ENCODE data around the gene POMGNT2. TPM values are rescaled to one million over a fixed set of nuclear protein-coding genes. Genes with fewer than 3 reads are reported as not detected.

The POMGNT2 gene
- total RNA-seq, 1 experiment from 2014 or later = 16.1 TPM

DNA sequence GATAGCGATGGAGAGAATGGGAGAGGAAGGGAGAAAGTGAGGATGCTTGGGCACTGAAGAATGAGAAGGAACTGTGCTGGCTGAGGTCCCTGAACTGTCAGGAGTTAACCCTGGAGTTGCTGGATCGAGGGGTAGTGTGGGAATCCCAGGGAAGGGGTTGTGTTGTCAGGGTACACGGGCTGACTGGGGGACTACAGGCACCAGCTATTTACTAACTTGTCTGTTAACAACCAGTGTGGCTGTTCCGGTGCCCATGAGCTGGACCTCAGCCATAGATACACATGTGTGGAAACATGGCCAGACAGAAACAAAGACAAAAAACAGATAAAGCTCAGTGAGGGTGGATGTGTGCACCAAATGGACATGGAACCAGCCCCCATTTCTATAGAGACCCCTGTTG lies 71.7 kb downstream of the POMGNT2 start:
- in situ Hi-C loops (cut with HindIII; ENCODE audit: low pct_unique_long_range_greater_than_20kb, low sequenced_read_pairs) = no loop called here
- DNase-seq (ENCODE audit: low read depth, low spot score) = no peak

DNA sequence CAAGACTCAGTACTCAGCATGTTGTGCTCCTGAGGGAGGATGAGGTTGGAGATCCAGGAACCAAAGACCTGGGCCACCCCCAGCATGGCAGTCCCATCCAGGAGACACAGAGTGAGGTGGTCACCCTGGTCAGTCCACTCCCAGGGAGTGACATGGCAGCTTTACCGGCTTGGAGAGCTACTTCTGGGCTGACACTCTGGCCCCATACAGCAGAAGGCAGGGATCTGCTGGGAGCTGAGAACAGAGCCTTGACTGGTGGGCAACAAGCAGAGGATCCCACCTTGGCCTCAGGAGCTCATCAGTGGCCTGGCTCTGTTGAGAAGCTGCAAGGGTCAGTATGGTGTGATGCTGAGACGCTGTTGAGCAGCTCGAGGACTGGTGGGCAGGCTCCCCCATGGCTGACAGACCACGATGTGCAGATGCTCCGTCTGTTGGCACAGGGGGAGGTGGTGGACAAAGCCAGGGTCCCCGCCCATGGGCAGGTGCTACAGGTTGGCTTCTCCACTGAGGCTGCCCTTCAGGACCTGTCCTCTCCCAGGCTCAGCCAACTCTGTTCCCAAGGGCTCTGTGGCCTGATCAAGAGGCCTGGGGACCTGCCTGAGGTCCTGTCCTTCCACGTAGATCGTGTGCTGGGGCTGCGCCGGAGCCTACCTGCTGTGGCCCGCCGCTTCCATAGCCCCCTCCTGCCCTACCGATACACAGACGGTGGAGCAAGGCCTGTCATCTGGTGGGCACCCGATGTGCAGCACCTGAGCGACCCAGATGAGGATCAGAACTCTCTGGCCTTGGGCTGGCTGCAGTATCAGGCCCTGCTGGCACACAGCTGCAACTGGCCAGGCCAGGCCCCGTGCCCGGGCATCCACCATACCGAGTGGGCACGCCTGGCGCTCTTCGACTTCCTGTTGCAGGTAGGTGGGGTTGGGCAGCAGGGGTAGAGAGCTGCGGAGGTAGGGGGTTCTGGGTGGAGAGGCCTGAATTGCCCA lies 72.9 kb downstream of the POMGNT2 start:
- DNase-seq (ENCODE audit: low read depth, low spot score) = no peak
- in situ Hi-C loops (cut with HindIII; ENCODE audit: low pct_unique_long_range_greater_than_20kb, low sequenced_read_pairs) = no loop called here

DNA sequence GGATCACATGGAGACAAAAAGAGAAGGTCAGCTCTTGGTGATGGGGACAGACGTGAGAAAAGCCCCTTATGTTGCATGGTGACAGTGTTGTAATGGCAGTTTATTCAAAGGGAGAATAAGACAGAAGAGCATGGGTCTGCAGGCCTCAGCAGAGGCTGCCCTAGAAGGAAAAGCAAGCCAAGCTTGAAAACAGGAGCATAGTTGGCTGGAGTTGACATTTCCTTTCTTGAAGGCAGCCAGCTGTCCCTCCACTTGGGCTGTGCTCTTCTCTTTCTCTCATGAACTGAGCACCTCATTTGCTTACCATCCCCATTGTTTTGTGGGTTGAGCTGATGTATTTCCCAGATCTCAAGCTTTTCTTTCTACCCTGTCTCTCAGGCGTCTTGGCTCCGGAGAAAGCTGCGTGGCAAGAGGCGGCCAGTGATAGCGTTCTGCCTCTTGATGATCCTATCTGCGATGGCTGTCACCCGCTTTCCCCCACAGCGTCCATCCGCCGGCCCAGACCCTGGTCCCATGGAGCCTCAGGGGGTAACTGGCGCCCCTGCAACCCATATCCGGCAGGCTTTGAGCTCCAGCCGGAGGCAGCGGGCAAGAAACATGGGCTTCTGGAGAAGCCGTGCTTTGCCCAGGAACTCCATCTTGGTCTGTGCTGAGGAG lies 73.9 kb downstream of the POMGNT2 start:
- in situ Hi-C loops (cut with HindIII; ENCODE audit: low pct_unique_long_range_greater_than_20kb, low sequenced_read_pairs) = no loop called here

DNA sequence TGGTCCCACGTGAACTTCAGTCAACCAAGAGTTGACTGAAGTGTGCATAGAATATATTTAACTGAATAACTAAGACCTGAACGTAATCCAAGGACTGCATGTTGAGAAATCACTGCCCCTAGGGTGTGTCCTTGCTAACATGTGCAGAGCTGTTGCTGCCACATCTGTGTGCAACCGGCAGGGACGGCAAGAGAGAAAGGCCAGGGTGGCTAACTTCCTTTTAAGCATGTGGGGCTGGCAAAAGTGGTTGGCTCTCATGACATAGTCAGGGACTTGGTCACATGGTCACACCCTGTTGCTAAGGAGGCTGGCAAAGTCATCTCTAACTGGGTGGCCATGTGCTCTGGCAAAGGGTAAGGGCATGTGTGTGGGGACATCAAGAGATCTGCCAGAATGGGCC lies 74.4 kb downstream of the POMGNT2 start:
- no peak for DNase-seq (ENCODE audit: low read depth, low spot score)
- in situ Hi-C loops (cut with HindIII; ENCODE audit: low pct_unique_long_range_greater_than_20kb, low sequenced_read_pairs) = no loop called here

More for the DNA sequence above, 73.9 kb downstream of the POMGNT2 start:
- DNase-seq (ENCODE audit: low read depth, low spot score) = no peak

DNA sequence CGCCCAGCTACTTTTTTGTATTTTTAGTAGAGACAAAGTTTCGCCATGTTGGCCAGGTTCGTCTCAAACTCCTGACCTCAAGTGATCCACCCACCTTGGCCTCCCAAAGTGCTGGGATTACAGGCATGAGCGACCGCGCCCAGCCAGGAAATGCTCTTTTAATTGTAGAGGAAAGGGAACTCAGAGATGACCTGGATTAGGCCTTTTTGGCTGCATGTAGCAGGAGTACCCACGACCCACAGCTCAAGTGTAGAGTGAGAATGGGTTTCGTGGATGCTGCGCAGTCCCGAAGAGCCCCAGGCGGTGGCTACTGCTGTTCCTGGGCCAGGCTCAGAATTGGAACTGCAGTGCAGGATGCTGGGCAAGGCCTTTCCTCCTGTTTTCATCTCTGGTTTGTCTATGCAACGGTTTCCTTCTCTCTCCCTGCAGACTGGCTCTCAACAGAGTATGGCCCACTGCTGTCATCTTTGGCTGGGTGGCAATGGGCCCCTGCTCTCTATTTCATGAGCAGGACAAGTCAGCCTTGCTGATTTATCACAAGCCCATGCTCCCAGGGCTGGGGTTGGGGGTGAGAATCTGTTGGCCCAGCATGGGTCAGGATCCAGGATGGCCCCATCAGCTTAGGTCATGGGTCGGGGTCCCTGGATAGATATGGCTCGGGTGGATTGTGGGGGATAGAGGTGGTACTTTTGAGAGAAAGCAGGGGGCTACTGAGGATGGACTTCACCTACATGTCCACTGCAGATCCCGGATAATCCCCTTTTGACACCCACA lies 75.5 kb downstream of the POMGNT2 start:
- in situ Hi-C loops (cut with HindIII; ENCODE audit: low pct_unique_long_range_greater_than_20kb, low sequenced_read_pairs) = no loop called here
- no peak for DNase-seq (ENCODE audit: low read depth, low spot score)

Other genes with a start within 250 kb of the POMGNT2 start
- gene CYP8B1, start 230.2 kb downstream of the POMGNT2 start, total RNA-seq (2014; rRNA removed; shearing (Covaris generic)) = not detected in 2 replicates
- gene ZNF662, start 199.9 kb downstream of the POMGNT2 start, total RNA-seq (2014; rRNA removed; shearing (Covaris generic)) = 0.13 TPM in 1 of 2 replicates, not detected in the other
- gene GASK1A, start 126.8 kb downstream of the POMGNT2 start, total RNA-seq (2014; rRNA removed; shearing (Covaris generic)) = 0.11 TPM in 1 of 2 replicates, not detected in the other
- 19.7 and 20.6 TPM in 2 replicates for gene SNRK, start 180.5 kb upstream of the POMGNT2 start, total RNA-seq (2014; rRNA removed; shearing (Covaris generic))

Measured in SK-MEL-5 (cell line).